ENCODE measurements around the gene CACNA2D2. TPM values are rescaled to one million over a fixed set of nuclear protein-coding genes. Genes with fewer than 3 reads are reported as not detected.

Gene CACNA2D2
- total RNA-seq, 1 experiment from 2014 or later, result 22.0 TPM

- POLR2A ChIA-PET, result no interaction called here
- Mint-ChIP-seq H3K27ac (no peak overlapping the region), H3K4me1 (peaks cover 35% of the 10 kb centered on the region), H3K27me3 (ENCODE audit: low read depth) (no peaks in the 10 kb centered on the region), H3K36me3 (peaks cover 12% of the 10 kb centered on the region), H3K4me3 (no peak overlapping the region; the same call in 1 of the 2 replicates), H3K9me3 (no peaks in the 10 kb centered on the region)
- no peak for ATAC-seq
- CTCF ChIA-PET, result interaction anchor here (0.7 to 5.5 kb wide), 8 partner anchors 12 to 287 kb away, joined by 3 to 95 read pairs (median 6); partner anchors contain the start of genes CISH, HYAL1, HYAL3 and IFRD2
- TF ChIP-seq ELF4 (CRISPR knock-in tag; IDR thresholded peaks at IDR 0.05; ENCODE audit: low read depth) (no peak), RORB (CRISPR knock-in tag; IDR thresholded peaks at IDR 0.05) (no peak), NR3C1 (CRISPR knock-in tag; conservative IDR thresholded peaks at IDR 0.05; ENCODE audit: low read depth) (no peak), JUN (CRISPR knock-in tag; IDR thresholded peaks at IDR 0.05) (no peak), GABPB1 (CRISPR knock-in tag; IDR thresholded peaks at IDR 0.05) (no peak), CBFB (CRISPR knock-in tag; IDR thresholded peaks at IDR 0.05; ENCODE audit: low read depth) (no peak), CREB1 (CRISPR knock-in tag; IDR thresholded peaks at IDR 0.05) (no peak)
- TF ChIP-seq, protein P1, sequence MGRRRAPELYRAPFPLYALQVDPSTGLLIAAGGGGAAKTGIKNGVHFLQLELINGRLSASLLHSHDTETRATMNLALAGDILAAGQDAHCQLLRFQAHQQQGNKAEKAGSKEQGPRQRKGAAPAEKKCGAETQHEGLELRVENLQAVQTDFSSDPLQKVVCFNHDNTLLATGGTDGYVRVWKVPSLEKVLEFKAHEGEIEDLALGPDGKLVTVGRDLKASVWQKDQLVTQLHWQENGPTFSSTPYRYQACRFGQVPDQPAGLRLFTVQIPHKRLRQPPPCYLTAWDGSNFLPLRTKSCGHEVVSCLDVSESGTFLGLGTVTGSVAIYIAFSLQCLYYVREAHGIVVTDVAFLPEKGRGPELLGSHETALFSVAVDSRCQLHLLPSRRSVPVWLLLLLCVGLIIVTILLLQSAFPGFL (CRISPR knock-in tag; IDR thresholded peaks at IDR 0.05; ENCODE audit: borderline replicate concordance), result no peak
- TF ChIP-seq, protein P2, sequence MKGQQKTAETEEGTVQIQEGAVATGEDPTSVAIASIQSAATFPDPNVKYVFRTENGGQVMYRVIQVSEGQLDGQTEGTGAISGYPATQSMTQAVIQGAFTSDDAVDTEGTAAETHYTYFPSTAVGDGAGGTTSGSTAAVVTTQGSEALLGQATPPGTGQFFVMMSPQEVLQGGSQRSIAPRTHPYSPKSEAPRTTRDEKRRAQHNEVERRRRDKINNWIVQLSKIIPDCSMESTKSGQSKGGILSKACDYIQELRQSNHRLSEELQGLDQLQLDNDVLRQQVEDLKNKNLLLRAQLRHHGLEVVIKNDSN (CRISPR knock-in tag; IDR thresholded peaks at IDR 0.05), result no peak
- TF ChIP-seq, protein P3, sequence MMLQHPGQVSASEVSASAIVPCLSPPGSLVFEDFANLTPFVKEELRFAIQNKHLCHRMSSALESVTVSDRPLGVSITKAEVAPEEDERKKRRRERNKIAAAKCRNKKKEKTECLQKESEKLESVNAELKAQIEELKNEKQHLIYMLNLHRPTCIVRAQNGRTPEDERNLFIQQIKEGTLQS (CRISPR knock-in tag; conservative IDR thresholded peaks at IDR 0.05), result no peak
- no peak for DNase-seq (ENCODE audit: low spot score)
These were observed 178.3 kb downstream of the CACNA2D2 start for GRCh38 chr3:50325113-50325480.

DNA sequence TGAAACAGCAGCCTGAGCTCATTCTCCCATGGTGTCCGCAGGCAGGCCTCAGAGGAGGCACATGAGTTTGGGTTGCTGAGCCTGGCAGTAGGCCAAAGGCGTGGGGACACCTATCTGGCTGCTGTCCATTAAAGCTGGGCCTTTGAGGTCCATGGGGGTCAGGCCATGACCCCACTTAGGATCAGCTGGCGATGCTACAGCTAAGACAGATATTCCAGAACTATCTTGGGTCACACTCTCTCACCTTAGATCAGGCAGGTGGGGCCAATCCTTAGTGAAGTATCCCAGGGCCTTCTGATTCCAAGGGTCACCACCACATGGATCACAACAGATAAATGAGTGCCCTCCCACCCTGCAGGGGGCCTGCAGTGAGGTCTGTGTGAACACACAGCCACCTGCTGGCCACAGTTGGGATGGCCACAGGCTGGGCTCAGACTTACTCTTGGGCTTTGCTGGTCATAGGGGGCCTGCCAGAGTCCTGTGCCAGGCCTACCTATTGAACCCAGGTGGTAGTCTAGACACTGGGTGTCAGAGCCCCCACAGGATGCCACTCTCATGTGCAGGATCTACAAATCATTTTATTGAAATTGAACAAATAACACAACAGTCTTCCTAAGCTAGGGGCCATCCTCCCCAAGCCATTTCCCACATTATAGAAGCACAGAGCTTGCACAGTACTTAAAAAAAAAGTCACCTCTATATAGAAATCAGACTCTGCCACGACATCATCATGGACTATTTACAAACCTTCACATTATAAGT lies 178.9 kb downstream of the CACNA2D2 start:
- CTCF ChIA-PET, result interaction anchor here (0.6 to 5.5 kb wide), 13 partner anchors 12 to 287 kb away, joined by 3 to 95 read pairs (median 4); partner anchors contain the start of genes CISH, HYAL1, HYAL3 and IFRD2
- no peaks in the 10 kb centered on the region for H3K27me3 Mint-ChIP-seq (ENCODE audit: low read depth)
- peak overlapping the region; percentile 22; the same call in 1 of the 2 replicates for H3K4me3 Mint-ChIP-seq
- POLR2A ChIA-PET, result no interaction called here
- no peaks in the 10 kb centered on the region for H3K9me3 Mint-ChIP-seq
- H3K4me1 Mint-ChIP-seq, result peaks cover 41% of the 10 kb centered on the region
- ATAC-seq (peak; percentile 23), DNase-seq (ENCODE audit: low spot score) (peak; percentile 94)
- peak overlapping the region; percentile 45 for H3K27ac Mint-ChIP-seq
- H3K36me3 Mint-ChIP-seq, result peaks cover 12% of the 10 kb centered on the region
- TF ChIP-seq, protein P4, sequence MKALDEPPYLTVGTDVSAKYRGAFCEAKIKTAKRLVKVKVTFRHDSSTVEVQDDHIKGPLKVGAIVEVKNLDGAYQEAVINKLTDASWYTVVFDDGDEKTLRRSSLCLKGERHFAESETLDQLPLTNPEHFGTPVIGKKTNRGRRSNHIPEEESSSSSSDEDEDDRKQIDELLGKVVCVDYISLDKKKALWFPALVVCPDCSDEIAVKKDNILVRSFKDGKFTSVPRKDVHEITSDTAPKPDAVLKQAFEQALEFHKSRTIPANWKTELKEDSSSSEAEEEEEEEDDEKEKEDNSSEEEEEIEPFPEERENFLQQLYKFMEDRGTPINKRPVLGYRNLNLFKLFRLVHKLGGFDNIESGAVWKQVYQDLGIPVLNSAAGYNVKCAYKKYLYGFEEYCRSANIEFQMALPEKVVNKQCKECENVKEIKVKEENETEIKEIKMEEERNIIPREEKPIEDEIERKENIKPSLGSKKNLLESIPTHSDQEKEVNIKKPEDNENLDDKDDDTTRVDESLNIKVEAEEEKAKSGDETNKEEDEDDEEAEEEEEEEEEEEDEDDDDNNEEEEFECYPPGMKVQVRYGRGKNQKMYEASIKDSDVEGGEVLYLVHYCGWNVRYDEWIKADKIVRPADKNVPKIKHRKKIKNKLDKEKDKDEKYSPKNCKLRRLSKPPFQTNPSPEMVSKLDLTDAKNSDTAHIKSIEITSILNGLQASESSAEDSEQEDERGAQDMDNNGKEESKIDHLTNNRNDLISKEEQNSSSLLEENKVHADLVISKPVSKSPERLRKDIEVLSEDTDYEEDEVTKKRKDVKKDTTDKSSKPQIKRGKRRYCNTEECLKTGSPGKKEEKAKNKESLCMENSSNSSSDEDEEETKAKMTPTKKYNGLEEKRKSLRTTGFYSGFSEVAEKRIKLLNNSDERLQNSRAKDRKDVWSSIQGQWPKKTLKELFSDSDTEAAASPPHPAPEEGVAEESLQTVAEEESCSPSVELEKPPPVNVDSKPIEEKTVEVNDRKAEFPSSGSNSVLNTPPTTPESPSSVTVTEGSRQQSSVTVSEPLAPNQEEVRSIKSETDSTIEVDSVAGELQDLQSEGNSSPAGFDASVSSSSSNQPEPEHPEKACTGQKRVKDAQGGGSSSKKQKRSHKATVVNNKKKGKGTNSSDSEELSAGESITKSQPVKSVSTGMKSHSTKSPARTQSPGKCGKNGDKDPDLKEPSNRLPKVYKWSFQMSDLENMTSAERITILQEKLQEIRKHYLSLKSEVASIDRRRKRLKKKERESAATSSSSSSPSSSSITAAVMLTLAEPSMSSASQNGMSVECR (CRISPR knock-in tag; IDR thresholded peaks at IDR 0.05; ENCODE audit: borderline replicate concordance), result 0 out of 2 replicates have a peak, but pooled peaks have one; percentile 34
- TF ChIP-seq CTCF (IDR thresholded peaks at IDR 0.05), result peak; percentile 91
- no peak for TF ChIP-seq ZNF317 (CRISPR knock-in tag; IDR thresholded peaks at IDR 0.05; ENCODE audit: borderline replicate concordance, low read depth)
- 0 out of 2 replicates have a peak, but pooled peaks have one; percentile 28 for TF ChIP-seq HMGXB4 (CRISPR knock-in tag; IDR thresholded peaks at IDR 0.05)
- TF ChIP-seq MLX (CRISPR knock-in tag; IDR thresholded peaks at IDR 0.05), result no peak
- no peak for TF ChIP-seq ZNF138 (CRISPR knock-in tag; conservative IDR thresholded peaks at IDR 0.05)
- TF ChIP-seq, protein P2 (CRISPR knock-in tag; IDR thresholded peaks at IDR 0.05), result 0 out of 2 replicates have a peak, but pooled peaks have one; percentile 15
- 0 out of 2 replicates have a peak, but pooled peaks have one; percentile 24 for TF ChIP-seq SP1 (CRISPR knock-in tag; conservative IDR thresholded peaks at IDR 0.05)
- TF ChIP-seq, protein P5, sequence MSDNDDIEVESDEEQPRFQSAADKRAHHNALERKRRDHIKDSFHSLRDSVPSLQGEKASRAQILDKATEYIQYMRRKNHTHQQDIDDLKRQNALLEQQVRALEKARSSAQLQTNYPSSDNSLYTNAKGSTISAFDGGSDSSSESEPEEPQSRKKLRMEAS (CRISPR knock-in tag; IDR thresholded peaks at IDR 0.05), result 0 out of 2 replicates have a peak, but pooled peaks have one; percentile 34
